M059J (cell line): ENCODE measurements around the gene UBA5. TPM values are rescaled to one million over a fixed set of nuclear protein-coding genes. Genes with fewer than 3 reads are reported as not detected.

Source experiments
- DNase-seq: peaks from one replicate; pipeline ENCODE4 v3.0.0-alpha.2; 2012; ENCODE audit warnings: low read depth
- total RNA-seq: library from RNA; depleted of rRNA; stranded (reverse); fragments of >200 nt; shearing (Covaris generic); gene quantifications from 2 replicates; pipeline ENCODE4 v1.2.3, GENCODE V29; 2014

Gene UBA5
- total RNA-seq, 1 experiment from 2014 or later, result 52.2 TPM

DNA sequence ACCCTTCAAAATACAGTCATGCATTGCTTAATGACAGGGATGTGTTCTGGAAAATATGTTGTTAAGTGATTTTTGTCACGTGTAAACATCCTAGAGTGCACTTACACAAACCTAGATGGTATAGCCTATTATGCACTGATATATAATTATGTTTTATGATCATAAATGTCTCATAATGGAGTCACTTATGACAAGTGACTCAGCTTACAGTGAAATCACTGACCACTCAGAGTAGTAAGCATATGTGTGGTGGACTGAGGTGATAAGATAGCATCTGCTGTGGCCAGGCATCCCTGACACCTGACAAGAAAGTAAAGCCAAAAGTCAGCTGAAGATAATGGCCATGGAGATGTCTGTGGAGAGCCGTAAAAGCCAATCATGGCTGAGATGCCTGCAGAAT, 5.9 kb upstream of the UBA5 start:
- no peak for DNase-seq

DNA sequence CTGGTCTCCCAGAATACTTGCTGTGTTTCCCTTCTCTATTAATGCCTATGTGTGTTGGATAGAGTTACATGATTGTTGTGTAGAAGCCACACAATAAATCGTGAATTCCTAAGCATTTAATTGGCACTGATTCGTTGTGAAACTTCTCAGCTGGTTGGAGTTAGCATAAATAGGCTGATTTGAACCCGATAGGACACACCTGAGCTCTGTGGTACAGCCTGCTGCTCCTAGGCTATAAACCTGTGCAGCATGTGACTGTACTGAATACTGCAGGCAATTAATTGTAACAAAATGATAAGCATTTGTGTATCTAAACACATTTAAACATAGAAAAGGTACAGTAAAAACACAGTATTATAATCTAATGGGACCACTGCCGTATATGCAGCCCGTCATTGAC, 5.4 kb upstream of the UBA5 start:
- DNase-seq, result peak; percentile 7

DNA sequence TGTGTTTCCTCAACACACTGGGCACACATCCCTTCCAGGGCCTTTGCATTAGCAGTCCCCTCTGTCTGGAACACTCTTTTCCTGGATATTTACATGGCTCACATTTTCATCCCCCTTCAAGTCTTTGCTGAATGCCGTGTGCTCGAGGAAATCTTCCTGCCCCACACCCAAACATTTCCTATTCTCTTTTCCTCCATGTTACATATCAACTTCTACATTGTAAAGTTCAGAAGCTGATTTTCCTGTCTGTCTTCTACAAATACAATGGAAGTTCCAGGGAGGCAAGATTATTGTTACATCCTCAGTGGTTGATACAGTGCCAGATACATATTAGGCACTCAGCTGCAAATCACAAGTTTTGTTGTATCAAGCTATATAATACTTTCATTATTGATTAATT, 4.7 kb upstream of the UBA5 start:
- DNase-seq, result no peak

DNA sequence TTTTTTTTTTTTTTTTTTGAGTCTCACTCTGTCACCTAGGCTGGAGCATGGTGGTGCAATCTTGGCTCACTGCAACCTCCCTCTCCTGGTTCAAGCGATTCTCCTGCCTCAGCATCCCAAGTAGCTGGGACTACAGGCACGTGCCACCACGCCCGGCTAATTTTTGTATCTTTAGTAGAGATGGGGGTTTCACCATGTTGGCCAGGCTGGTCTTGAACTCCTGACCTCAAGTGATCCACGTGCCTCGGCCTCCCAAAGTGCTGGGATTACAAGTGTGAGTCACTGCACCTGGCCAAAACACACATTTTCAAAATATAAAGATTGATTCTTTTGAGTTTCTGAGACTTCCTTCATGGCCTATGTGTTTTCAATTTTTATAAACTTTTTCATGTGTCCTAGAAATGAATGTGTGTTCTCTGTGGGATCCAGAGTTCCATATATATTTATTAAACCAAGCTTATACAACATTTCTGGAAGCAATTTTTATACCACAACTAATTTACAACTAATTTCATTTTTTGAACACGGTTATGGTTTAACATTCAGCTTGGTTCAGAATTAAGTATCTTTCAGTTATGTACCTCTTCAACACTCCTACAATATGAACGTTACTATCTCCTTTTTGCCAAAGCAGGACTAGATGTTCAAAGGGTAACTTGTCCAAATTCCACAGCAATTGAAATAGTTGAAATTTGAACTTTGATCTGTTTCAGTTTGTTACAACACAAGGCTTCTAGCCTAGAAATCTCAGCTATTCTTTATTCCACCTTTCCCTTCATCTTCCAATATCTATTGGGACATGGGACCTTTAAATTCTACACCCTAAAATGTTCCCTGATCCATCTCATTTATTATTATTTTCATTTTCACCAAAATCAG, 2.0 kb upstream of the UBA5 start:
- DNase-seq, result no peak

DNA sequence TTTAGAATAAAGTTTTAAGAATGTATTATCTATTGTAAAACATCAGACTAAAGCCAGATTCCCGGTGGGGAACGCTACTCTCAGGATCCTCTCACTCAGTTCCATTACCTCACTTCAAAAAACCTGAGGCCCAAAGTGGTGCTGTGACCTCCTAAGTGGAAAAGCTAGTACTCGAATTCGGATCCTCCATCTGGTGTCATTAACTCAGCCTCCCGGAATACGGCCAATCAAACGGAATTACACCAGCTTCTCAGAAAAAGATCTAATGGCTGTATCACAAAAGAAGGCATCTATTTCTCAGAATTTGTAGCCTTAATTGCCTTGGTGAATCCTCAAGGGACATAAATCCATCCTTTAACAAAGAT, 1.1 kb upstream of the UBA5 start:
- DNase-seq, result peak; percentile 54

DNA sequence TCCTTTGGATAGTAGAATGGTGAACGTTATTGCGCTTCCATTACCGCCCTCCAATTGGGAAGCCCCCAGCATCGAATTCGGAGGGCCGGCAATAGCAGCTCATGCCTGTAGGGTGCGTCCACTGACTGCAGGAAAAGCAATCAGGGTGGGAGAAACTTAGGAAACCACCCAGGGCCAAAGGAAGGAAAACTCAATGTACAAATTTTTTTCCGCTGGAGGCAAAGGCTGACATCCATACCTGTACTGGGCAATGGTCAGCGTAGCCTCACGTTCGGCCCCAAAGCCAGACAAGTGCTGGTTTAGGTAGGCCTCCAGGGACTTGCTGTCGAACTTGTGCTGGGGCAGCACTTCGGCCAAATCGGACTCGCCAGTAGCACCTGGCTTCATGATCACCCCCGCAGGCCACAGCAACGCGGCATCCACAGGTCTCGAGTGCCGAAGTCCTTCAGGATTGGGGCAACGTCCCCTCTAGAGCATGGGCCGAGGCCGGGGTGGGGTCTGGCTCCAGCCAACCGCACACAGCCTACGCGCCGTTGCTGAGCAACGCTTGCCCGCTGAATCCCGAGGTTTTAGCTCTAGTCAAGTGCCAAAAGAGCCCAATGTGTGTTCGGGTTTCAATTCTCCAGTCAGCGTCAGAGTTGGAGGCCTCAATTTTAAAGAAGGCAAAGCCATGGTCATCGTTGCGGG, 621 bp upstream of the UBA5 start, which contains the start of gene ACAD11:
TSS of gene ACAD11 (minus strand) at position 445 of the 687 bp plus-strand sequence. CDS start at position 387, 58 bp downstream.
- DNase-seq, result peak; percentile 80

DNA sequence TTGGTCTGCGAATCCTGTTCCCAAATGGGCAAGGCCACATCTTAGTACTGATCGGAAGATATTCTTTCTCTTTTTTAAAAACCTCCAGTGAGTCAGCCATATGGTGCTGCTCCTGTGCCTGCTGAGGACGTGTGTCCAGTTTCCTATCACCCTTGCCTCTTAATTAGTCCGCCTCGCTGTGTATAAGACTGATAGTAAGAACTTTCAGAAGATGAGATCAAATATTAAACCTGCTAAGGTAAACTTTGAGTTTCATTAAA, 612 bp downstream of the UBA5 start:
- peak; percentile 56 for DNase-seq

DNA sequence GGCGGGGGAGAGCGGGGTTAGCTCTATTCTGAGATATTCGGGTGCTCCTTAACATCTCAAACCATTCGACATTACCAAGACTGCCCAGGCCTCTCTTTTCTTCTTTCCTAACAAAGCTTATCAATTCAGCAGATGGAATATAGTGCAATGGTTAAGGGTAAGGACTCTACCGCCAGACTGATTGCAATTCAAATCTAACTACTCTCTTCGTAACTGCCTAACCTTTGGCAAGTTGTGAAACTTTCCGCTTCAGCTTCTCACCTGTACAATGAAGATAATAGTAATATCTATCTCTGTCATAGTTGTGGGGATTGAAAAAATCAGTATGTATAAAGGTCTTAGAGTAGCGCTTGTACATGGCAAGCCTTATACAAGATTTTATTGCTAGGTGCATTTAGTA, 972 bp downstream of the UBA5 start:
- DNase-seq, result peak; percentile 6

DNA sequence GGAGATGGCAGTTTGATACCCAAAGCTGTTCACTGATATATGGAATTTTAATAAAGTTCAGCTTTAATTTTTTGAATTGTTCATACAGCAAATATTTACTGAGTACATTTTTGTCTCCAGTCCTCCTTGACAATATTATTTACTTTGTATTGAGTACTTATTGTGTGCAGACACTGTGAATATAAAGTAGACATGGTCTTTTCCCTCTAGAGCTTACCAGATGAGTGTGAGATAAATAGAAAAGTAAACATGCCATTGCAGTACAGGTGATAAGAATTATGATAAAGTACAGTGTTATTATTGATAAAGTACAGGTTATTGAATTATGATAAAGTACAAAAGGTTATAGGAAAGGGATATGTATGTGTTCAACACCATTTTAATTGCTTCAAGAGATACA, 2.1 kb downstream of the UBA5 start:
- no peak for DNase-seq

DNA sequence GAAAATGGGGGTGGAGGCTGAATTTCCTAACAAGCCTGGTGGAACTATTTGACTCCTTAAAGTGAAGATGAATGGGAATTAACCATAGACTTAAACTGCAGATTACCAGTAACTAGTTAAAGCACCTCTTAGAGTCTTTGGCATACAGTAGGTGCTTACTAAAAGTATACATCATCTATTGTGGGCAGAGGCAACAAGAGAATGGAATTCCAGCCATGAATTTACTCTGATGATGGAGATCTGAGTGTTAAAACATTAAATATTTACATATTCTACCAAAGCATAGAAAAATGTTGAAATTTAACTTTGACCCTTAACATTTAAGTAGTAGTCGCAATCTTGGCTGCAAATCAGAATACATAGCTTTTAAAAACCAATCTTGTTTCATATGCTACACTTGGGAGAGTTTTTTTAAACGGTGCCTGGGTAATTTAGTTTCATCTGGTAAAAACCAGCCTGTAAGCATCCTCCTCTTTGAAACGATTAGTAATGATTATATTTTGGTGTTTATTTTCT, 5.2 kb downstream of the UBA5 start:
- no peak for DNase-seq

DNA sequence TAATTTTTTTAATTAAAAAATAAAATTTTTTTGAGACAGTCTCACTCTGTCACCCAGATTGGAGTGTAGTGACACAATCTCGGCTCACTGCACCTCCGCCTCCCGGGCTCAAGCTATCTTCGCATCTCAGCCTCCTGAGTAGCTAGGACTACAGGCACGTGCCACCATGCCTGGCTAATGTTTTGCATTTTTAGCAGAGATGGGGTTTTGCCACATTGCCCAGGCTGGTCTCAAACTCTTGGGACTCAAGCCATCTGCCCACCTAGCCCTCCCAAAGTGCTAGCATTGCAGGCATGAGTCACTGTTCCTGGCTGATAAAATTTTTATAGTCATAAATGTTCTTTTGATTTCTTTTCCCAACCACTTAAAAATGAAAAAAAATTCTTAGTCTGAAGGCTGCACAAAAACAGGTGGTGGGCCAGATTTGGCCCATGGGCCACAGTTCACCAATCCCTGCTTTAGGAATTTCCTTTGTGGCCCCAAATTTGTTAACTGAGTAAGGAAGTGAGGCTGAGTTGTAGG, 9.2 kb downstream of the UBA5 start:
- DNase-seq, result peak; percentile 3

DNA sequence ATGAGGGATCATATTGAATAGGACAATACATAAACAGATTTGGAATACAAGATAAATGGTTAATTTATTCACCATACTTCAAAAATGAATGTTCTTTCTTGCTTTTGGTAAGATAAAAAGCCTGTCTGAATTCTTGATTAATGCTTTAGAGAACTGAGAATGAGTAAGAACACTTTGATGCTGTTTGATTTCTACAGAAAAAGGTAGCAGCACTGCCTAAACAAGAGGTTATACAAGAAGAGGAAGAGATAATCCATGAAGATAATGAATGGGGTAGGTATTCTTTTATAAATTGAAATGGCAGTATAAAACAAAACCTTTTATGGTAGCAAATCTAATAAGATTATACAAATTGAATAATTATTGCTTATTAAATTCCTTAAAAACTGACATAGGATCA, 15.3 kb downstream of the UBA5 start:
- DNase-seq, result no peak

DNA sequence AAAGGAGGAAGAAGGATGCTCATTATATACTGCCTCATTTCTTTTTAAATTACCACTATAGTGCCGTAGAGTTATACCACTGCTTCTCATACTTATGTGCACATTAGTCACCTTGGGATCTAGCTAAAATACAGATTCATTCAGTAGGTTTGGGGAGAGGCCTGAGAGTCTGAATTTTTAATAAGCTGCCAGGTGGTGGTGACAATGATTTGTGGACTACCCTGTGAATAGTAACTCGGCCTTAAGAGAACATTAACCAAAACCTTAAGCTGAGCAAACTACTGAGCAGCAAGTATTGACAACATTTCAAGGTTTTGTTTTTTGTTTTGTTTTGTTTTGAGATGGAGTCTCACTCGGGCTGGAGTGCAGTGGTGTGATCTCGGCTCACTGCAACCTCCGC, 19.8 kb downstream of the UBA5 start:
- DNase-seq, result no peak

DNA sequence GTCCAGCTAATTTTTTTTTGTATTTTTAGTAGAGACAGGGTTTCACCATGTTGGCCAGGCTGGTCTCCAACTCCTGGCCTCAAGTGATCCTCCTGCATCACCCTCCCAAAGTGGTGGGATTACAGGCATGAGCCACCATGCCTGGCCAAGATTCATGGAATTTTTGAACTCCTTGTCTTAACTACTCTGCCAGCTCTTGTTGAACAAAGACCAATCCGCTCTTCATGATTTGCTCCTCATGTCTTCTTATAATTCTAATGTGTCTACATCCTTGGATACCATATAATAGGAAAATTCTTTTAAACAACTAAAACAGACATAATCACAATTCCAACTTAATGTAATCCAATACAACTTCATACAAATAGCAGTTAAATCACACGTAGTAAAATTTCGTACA, 21.3 kb downstream of the UBA5 start:
- DNase-seq, result no peak

DNA sequence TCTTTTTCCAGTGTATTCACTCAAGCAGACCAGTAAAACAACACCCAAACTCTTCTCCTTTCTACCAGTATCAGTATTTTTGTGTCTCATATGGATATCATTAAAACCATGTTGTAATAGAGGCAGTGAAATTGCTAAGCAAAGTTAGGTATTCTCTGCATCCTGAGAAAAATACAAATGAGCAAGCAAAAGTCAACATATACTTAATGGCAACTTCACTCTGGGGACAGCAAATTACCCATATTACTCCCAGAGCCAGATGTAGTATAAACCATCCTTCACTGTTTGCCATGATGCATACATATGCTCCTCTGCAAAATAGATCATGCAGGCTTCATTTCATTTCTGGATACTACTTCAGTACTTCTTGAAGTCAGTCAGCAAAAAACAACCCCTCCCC, 22.1 kb downstream of the UBA5 start:
- DNase-seq, result no peak

DNA sequence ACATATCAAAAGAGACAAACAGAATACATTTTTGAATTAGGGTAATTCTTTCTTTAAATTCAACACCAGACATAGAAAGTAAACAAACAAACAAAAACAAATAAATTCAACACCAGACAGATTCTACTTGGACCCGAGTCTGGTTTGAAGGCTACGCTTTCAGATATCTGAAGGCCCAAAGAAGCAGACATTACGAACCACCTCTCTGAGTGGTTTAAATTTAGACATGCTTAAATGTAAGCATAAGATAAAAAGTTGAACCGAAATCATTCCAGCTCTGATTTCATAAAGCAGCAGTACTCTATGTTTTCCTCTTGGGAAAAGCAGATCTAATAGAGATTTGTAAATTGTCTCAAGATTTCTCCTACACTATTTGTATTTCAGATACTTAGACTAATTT, 29.9 kb downstream of the UBA5 start:
- no peak for DNase-seq

DNA sequence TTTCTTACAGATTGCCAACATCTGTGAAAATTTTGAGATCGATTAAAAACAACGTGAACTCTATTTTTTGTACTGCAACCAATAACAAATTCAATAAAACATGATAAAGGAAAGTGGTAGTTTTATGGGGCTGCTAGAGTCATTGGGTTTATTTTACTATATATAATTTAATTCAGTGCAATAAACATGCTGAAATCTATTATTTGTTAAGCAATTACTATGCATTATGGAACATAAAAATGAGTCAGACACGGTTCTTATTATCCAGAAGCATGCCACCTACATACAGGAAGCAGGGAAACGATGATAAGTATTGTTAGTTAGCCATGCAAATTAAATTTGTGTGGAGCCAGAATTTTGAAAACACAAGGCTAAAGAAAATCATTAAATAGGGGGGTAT, 34.9 kb downstream of the UBA5 start:
- no peak for DNase-seq

DNA sequence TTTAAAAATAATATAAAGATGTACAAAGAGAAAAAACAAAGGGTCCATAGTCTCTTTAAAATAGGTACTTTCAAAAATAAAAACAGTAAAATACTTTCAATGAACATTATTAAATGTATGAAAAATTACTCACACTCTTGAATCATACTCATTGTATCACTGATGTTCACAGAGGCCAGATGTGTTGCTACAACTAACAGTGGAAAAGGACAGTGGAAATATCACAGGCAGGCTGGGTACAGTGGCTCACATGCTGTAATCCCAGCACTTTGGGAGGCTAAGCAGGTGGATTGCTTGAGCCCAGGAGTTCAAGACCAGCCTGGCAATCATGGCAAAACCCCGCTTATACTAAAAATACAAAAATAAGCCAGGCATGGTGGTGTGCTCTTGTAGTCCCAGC, 35.3 kb downstream of the UBA5 start:
- no peak for DNase-seq

DNA sequence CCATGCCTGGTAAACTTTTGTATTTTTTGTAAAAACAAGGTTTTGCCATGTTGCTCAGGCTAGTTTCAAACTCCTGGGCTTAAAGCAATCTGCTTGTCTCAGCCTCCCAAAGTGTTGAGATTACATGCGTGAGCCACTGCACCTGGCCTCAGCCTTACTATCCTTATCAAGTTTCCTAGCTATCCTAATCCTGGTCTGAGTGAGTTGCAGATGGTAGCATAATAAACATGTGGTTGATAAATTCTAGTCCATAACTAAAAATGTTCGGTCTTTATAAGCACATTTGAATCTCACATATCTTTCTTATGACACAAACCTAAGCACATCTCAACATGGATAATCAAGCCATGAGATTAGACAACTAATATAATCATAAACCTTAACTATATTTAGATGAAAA, 43.6 kb downstream of the UBA5 start:
- DNase-seq, result no peak

DNA sequence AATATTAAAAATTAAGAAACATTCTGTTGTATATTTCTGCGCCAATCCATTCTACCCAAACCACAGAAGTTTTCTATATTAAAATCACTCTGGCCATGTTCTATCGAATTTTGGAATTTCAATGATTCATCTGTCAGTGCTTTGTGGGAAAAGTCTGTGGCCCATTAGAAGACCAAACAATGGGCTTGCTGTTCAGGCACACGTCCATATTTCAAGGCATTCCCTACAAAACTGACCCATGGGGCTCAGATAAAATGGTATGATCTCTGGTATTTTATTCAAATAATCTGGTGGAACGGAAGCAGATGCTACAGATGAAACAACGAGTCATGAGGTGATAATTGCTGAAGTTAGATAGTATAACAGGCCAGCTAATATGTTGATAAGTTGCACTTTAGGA, 49.6 kb downstream of the UBA5 start:
- no peak for DNase-seq

DNA sequence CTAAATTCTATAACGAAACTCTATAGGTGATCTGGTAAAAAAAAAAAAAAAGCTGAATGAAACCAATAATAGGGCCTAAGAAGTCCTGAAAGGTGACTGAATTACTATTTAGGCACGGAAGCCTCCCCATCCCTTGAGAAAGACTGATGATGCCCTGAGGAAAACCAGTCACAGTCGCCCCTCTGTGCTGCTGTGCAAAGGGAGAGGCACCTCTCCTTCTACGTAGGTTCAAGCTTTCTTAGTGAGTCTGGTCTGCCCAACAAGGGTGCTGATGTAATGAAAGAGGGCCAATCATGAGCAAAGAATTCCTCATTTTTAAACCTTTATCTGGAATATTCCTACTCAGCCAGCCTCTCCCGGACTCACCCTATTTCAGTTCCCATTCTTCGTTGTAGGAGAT, 50.2 kb downstream of the UBA5 start:
- no peak for DNase-seq

DNA sequence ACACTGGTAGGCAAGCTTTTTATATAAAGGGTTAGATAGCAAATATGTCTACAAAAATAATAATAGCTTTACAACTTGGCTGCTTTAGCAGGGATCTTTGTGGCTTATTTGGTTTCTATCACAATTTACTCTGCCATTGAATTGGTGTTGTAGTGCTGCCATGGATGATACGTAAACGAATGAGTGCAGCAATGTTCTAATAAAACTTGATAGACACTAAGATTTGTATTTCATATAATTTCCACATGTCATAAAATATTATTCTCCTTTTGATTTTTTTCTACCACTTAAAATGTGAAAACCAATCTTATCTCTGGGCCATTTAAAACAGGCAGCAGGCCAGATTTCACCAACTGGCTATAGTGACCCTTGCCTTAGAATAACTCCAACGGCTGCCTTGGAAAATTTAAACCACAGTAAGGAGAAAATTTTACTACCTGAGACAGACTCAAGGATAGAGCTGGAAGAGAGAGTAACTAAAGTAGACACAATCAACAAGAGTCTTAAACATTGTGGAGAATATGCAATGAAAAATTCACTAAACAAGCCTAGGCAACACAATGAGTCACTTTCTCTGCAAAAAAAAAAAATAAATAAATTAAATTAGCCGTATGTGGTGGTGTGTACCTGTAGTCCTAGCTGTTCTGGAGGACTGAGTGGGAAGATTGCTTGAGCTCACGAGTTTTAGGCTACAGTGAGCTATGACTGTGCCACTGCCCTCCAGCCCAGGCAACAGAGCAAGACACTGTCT, 54.0 kb downstream of the UBA5 start:
- no peak for DNase-seq
